A172 (cell line): ENCODE data around the gene SUMO3. TPM values are rescaled to one million over a fixed set of nuclear protein-coding genes. Genes with fewer than 3 reads are reported as not detected.

Experiments used
- DNase-seq: peaks from one replicate; pipeline ENCODE4 v3.0.0-alpha.2; 2015; ENCODE audit warnings: low spot score
- total RNA-seq: library from RNA; depleted of rRNA; stranded (reverse); fragments of >200 nt; shearing (Covaris generic); gene quantifications from 2 replicates; pipeline ENCODE4 v1.2.3, GENCODE V29; 2014

Gene SUMO3
- total RNA-seq, 1 experiment from 2014 or later: 140 TPM

GRCh38 chr21:44831227-44831860 lies 13.5 kb upstream of the SUMO3 start:
- no peak for DNase-seq

- DNase-seq: no peak
Observed at GRCh38 chr21:44829507-44830092, 11.7 kb upstream of the SUMO3 start.

GRCh38 chr21:44828362-44829056 lies 10.6 kb upstream of the SUMO3 start:
- no peak for DNase-seq

GRCh38 chr21:44823179-44823660 lies 5.4 kb upstream of the SUMO3 start:
- DNase-seq: no peak

- DNase-seq: no peak
Observed at GRCh38 chr21:44822484-44823178, 4.8 kb upstream of the SUMO3 start.

- DNase-seq: no peak
Observed at GRCh38 chr21:44820851-44821250, 3.0 kb upstream of the SUMO3 start.

- DNase-seq: no peak
Observed at GRCh38 chr21:44819283-44820243, 1.7 kb upstream of the SUMO3 start.

- DNase-seq: no peak
Observed at GRCh38 chr21:44818640-44819011, 764 bp upstream of the SUMO3 start.

GRCh38 chr21:44817506-44817880 lies 369 bp downstream of the SUMO3 start:
- peak; percentile 60 for DNase-seq

- no peak for DNase-seq
Observed at GRCh38 chr21:44816761-44817505, 929 bp downstream of the SUMO3 start.

GRCh38 chr21:44815852-44816628 lies 1.8 kb downstream of the SUMO3 start:
- DNase-seq: no peak

GRCh38 chr21:44815225-44815624 lies 2.6 kb downstream of the SUMO3 start:
- no peak for DNase-seq

GRCh38 chr21:44814498-44815023 lies 3.3 kb downstream of the SUMO3 start:
- no peak for DNase-seq

- no peak for DNase-seq
Observed at GRCh38 chr21:44813727-44814126, 4.1 kb downstream of the SUMO3 start.

- DNase-seq: no peak
Observed at GRCh38 chr21:44813149-44813548, 4.7 kb downstream of the SUMO3 start.

GRCh38 chr21:44812640-44813039 lies 5.2 kb downstream of the SUMO3 start:
- no peak for DNase-seq

- DNase-seq: no peak
Observed at GRCh38 chr21:44810779-44811178, 7.1 kb downstream of the SUMO3 start.

- DNase-seq: no peak
Observed at GRCh38 chr21:44805859-44806258, 12.0 kb downstream of the SUMO3 start.

GRCh38 chr21:44805226-44805625 lies 12.6 kb downstream of the SUMO3 start:
- DNase-seq: no peak

GRCh38 chr21:44804762-44805161 lies 13.1 kb downstream of the SUMO3 start:
- DNase-seq: no peak
